HG03064 (cell line): ENCODE results near the gene GARIN3.
A peak's percentile ranks its signal among the peaks of the same experiment; 100 is the strongest.
"Not testable (repeated sequence)": the region's sequence is repeated elsewhere in the genome, so short reads cannot be mapped to it uniquely, and the experiment has no call there.

Experiments used
- ATAC-seq: cut with Tn5 transposase; IDR thresholded peaks from one replicate; pipeline ENCODE4 v1.9.1; 2021; ENCODE audit warnings: low read depth; ENCODE audit not compliant: unreplicated experiment

The GARIN3 gene

GRCh38 chr5:157186309-157187045, 20.4 kb upstream of the GARIN3 start:
- ATAC-seq: no peak

GRCh38 chr5:157185122-157185521, 19.1 kb upstream of the GARIN3 start:
- not testable (repeated sequence) for ATAC-seq

GRCh38 chr5:157184117-157184670, 18.1 kb upstream of the GARIN3 start:
- ATAC-seq: no peak

GRCh38 chr5:157182143-157182757, 16.2 kb upstream of the GARIN3 start:
- no peak for ATAC-seq

GRCh38 chr5:157180374-157181264, 14.6 kb upstream of the GARIN3 start, which contains the start of gene ITK:
Gene ITK (plus strand): TSS chr5:157180840. CDS start chr5:157180978, 138 bp downstream.
- no peak for ATAC-seq

GRCh38 chr5:157178966-157179365, 12.9 kb upstream of the GARIN3 start:
- no peak for ATAC-seq

GRCh38 chr5:157177953-157178352, 11.9 kb upstream of the GARIN3 start:
- no peak for ATAC-seq

- no peak for ATAC-seq
These were observed 9.1 kb upstream of the GARIN3 start for GRCh38 chr5:157175071-157175612.

- peak; percentile 99 for ATAC-seq
These were observed 6.3 kb upstream of the GARIN3 start for GRCh38 chr5:157172403-157172802.

- no peak for ATAC-seq
These were observed 2.2 kb upstream of the GARIN3 start for GRCh38 chr5:157168286-157168685.

GRCh38 chr5:157167214-157167621, 1.2 kb upstream of the GARIN3 start:
- no peak for ATAC-seq

- ATAC-seq: no peak
These were observed 396 bp downstream of the GARIN3 start for GRCh38 chr5:157165668-157166067.

- ATAC-seq: no peak
These were observed 803 bp downstream of the GARIN3 start for GRCh38 chr5:157165261-157165660.

- ATAC-seq: no peak
These were observed 1.5 kb downstream of the GARIN3 start for GRCh38 chr5:157164521-157164920.

- no peak for ATAC-seq
These were observed 3.0 kb downstream of the GARIN3 start for GRCh38 chr5:157162919-157163510.

- ATAC-seq: no peak
These were observed 4.1 kb downstream of the GARIN3 start for GRCh38 chr5:157161996-157162395.

GRCh38 chr5:157160001-157160400, 6.1 kb downstream of the GARIN3 start:
- no peak for ATAC-seq

GRCh38 chr5:157159209-157159751, 6.8 kb downstream of the GARIN3 start:
- no peak for ATAC-seq

- ATAC-seq: no peak
These were observed 8.7 kb downstream of the GARIN3 start for GRCh38 chr5:157157293-157157891.
